Astrocyte of the cerebellum (primary cell): ENCODE measurements around the gene IGSF22.

Source experiments
- DNase-seq: peaks from one replicate; pipeline ENCODE4 v3.0.0-alpha.2; 2011; ENCODE audit warnings: low read depth
- H3K4me3 ChIP-seq: 2 replicates; pipeline ENCODE4 v1.5.1; 2011; ENCODE audit warnings: mild to moderate bottlenecking, low read depth, low read length, moderate library complexity
- CTCF ChIP-seq: IDR thresholded peaks from 2 replicates; pipeline ENCODE4 v1.5.1; 2012; ENCODE audit warnings: low read length, low read depth, moderate library complexity, mild to moderate bottlenecking; ENCODE audit errors: missing control alignments
- in situ Hi-C: cut with HindIII; loops from 2 replicates; pipeline ENCODE4 v1.10.0; 2017; ENCODE audit warnings: low sequenced_read_pairs

IGSF22 gene

GRCh38 chr11:18726040-18726439 lies at the start of gene IGSF22:
Gene IGSF22 (minus strand): TSS chr11:18726188. CDS start chr11:18724236, 1,952 bp downstream.
- H3K4me3 ChIP-seq: no peak within 1 kb of the TSS
- TF ChIP-seq CTCF: no peak
- no peak for DNase-seq
- in situ Hi-C loops: no loop called here

DNA sequence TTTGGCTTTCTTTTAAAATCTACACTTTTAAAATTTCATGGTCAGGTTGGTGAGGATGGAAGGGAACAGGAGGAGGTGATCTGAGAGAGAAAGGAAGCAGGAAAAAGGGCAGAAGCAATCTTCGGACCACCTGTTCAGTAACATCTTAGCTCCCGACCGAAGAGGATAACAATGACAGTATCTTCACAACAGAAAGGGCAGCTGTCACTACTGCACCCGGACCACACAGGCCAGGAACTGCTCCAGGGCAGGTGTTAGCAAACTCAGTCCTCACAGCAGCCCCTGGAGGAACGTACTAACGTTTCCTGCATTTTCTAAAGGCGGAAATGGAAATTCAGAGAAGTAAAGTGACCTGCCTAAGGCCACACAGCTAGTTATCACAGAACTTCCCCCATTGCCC lies 48.8 kb upstream of the IGSF22 start:
- in situ Hi-C loops: no loop called here
- DNase-seq: no peak
- TF ChIP-seq CTCF: no peak
- H3K4me3 ChIP-seq: no peak overlapping the region

DNA sequence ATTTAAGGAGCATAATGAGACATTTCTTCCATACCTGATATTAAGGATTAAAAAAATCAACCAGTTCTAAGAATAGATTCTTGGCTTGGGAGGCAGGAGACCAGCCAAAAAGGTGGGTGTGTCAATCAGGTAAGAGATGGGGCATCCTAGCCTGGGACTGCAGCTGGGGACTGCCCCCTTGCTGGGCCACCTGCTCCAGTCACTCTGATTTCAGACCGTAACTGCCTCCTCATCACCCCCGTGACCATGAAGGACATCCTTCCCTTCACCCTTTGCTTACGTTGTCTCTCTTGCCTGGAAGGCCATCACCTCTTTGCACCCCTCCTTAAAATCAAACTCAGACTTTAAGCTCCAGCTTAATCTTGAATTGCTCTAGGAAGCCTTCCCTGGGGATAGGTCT lies 47.7 kb upstream of the IGSF22 start:
- no peak overlapping the region for H3K4me3 ChIP-seq
- no peak for DNase-seq
- in situ Hi-C loops: no loop called here
- no peak for TF ChIP-seq CTCF

DNA sequence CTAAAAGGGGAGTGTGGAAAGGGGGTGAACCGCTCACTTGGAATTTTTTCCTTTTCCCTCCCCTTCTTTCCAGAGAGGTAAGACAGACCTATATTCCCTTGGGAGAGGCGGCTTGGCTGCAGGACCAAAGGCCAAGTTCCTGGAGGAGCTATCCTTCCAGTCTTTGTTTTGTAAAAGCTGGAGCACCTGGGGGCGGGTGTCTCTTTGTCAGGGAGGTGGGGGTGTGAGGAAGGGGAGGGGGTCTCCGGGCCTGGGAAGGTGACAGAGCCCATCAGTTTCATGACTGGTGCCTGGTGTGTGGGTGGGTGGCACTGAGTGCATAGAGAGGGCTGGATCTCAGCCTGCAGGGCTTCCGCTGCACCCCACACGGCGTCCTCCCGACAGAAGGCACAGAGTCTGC lies 47.1 kb upstream of the IGSF22 start:
- TF ChIP-seq CTCF: no peak
- in situ Hi-C loops: no loop called here
- H3K4me3 ChIP-seq: no peak overlapping the region
- no peak for DNase-seq

GRCh38 chr11:18772211-18772610 lies 46.2 kb upstream of the IGSF22 start:
- no peak for DNase-seq
- TF ChIP-seq CTCF: no peak
- in situ Hi-C loops: no loop called here
- H3K4me3 ChIP-seq: no peak overlapping the region

DNA sequence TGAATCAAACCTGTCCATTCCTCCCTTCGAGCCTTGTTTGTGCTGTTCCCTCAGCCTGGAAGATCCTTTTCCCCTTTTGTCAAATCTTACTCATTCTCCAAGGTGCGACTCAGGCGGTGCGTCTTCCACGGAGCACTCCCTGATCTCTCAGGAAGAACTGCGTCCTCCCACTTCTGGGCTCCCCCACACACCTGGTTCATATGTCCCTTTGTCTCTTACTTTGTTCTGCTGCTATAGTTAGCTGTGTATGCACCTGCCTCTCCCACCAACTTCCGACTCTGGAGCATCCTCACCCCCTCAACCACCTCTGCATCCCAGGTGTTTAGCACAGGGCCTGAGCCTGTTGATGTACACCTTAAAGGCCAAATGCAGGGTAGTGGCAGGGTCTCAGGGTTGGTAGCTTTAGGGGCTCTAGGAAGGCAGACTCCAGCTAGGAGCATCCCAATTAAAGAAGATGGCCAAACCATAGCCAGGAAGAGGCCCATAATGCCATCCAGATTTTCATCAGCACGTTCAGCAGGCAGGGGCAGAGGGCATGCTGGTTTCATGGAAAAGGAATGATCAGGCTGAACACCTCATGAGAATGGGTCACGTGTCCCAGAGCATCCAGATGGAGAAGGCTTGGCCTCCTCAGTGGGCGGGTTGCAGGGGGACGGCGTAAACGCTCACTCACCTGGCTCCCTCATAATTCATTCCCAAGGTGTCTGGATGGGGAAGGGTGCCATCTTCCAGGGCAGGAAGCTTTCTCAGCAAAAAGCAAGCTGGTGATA lies 45.5 kb upstream of the IGSF22 start:
- TF ChIP-seq CTCF: no peak
- no peak overlapping the region for H3K4me3 ChIP-seq
- no peak for DNase-seq
- in situ Hi-C loops: no loop called here
